H9 (cell line): ENCODE measurements around the gene WIF1. TPM values are rescaled to one million over a fixed set of nuclear protein-coding genes. Genes with fewer than 3 reads are reported as not detected.

Experiments used
- DNase-seq: peaks from one replicate; pipeline ENCODE4 v3.0.0-alpha.2; 2017
- H2AFZ ChIP-seq: one replicate; pipeline ENCODE4 v1.6.1; 2013; ENCODE audit warnings: mild to moderate bottlenecking, low read length, control low read depth, moderate library complexity
- H2AK5ac ChIP-seq: 2 replicates; pipeline ENCODE4 v1.6.1; 2013; ENCODE audit warnings: low read length, control low read depth, mixed read lengths; ENCODE audit not compliant: insufficient read length
- H2BK120ac ChIP-seq: one replicate; pipeline ENCODE4 v1.6.1; 2013; ENCODE audit warnings: low read depth, mild to moderate bottlenecking, low read length, control low read depth, inconsistent platforms; ENCODE audit not compliant: poor library complexity, severe bottlenecking
- H2BK12ac ChIP-seq: 2 replicates; pipeline ENCODE4 v1.6.1; 2013; ENCODE audit warnings: low read length, control low read depth, mixed read lengths, low read depth; ENCODE audit not compliant: insufficient read length
- H2BK15ac ChIP-seq: 2 replicates; pipeline ENCODE4 v1.6.1; 2013; ENCODE audit warnings: low read depth, low read length, control low read depth
- H2BK20ac ChIP-seq: one replicate; pipeline ENCODE4 v1.6.1; 2013; ENCODE audit warnings: low read depth, mild to moderate bottlenecking, low read length, control low read depth, inconsistent platforms; ENCODE audit not compliant: poor library complexity, severe bottlenecking
- H2BK5ac ChIP-seq: 2 replicates; pipeline ENCODE4 v1.6.1; 2013; ENCODE audit warnings: low read length, control low read depth, mixed read lengths; ENCODE audit not compliant: insufficient read length
- H3K14ac ChIP-seq: 2 replicates; pipeline ENCODE4 v1.6.1; 2013; ENCODE audit warnings: low read length, control low read depth; ENCODE audit not compliant: insufficient read depth
- H3K18ac ChIP-seq: 2 replicates; pipeline ENCODE4 v1.6.1; 2013; ENCODE audit warnings: low read depth, mild to moderate bottlenecking, mixed read lengths, low read length, control low read depth; ENCODE audit not compliant: insufficient read length
- H3K23ac ChIP-seq: 2 replicates; pipeline ENCODE4 v1.6.1; 2013; ENCODE audit warnings: low read length, control low read depth, mixed read lengths, low read depth; ENCODE audit not compliant: insufficient read length
- H3K23me2 ChIP-seq: 2 replicates; pipeline ENCODE4 v1.6.1; 2013; ENCODE audit warnings: low read depth, mild to moderate bottlenecking, mixed read lengths, low read length, control low read depth; ENCODE audit not compliant: insufficient read length, poor library complexity, severe bottlenecking
- H3K27ac ChIP-seq: 2 replicates; pipeline ENCODE4 v1.5.1; 2013; ENCODE audit warnings: low read length, control low read depth, mixed read lengths, low read depth; ENCODE audit not compliant: insufficient read length
- H3K27me3 ChIP-seq: 2 replicates; pipeline ENCODE4 v1.6.1; 2013; ENCODE audit warnings: low read length, control low read depth, inconsistent platforms; ENCODE audit not compliant: insufficient read depth
- H3K4ac ChIP-seq: 2 replicates; pipeline ENCODE4 v1.6.1; 2013; ENCODE audit warnings: low read depth, mild to moderate bottlenecking, control low read depth, inconsistent platforms, low read length, moderate library complexity
- H3K4me1 ChIP-seq: 2 replicates; pipeline ENCODE4 v1.6.1; 2013; ENCODE audit warnings: low read length, control low read depth, inconsistent platforms; ENCODE audit not compliant: insufficient read depth
- H3K4me2 ChIP-seq: 2 replicates; pipeline ENCODE4 v1.6.1; 2013; ENCODE audit warnings: low read length, control low read depth, mixed read lengths; ENCODE audit not compliant: insufficient read length, insufficient read depth
- H3K56ac ChIP-seq: 2 replicates; pipeline ENCODE4 v1.6.1; 2013; ENCODE audit warnings: low read depth, mild to moderate bottlenecking, mixed read lengths, low read length, control low read depth; ENCODE audit not compliant: insufficient read length
- H3K79me1 ChIP-seq: 2 replicates; pipeline ENCODE4 v1.6.1; 2013; ENCODE audit warnings: low read depth, mild to moderate bottlenecking, moderate library complexity, low read length, control low read depth, inconsistent platforms; ENCODE audit not compliant: insufficient read depth, poor library complexity, severe bottlenecking
- H3K79me2 ChIP-seq: 2 replicates; pipeline ENCODE4 v1.6.1; 2013; ENCODE audit warnings: low read length, control low read depth, inconsistent platforms; ENCODE audit not compliant: insufficient read depth
- H3K9ac ChIP-seq: 2 replicates; pipeline ENCODE4 v1.6.1; 2013; ENCODE audit warnings: low read length, control low read depth, mixed read lengths; ENCODE audit not compliant: insufficient read length; ENCODE audit errors: extremely low read depth
- H3K9me3 ChIP-seq: one replicate; pipeline ENCODE4 v1.6.1; 2013; ENCODE audit warnings: low read depth, low read length, inconsistent platforms; ENCODE audit not compliant: control insufficient read depth
- H3T11ph ChIP-seq: one replicate; pipeline ENCODE4 v1.6.1; 2013; ENCODE audit warnings: mild to moderate bottlenecking, low read length, control low read depth, inconsistent platforms
- H4K20me1 ChIP-seq: one replicate; pipeline ENCODE4 v1.6.1; 2013; ENCODE audit not compliant: control insufficient read depth, insufficient read length, insufficient read depth
- H4K5ac ChIP-seq: 2 replicates; pipeline ENCODE4 v1.6.1; 2013; ENCODE audit warnings: low read depth, mild to moderate bottlenecking, mixed read lengths, low read length, control low read depth; ENCODE audit not compliant: insufficient read length
- H4K8ac ChIP-seq: replicated peaks from 2 replicates; pipeline ENCODE4 v1.6.1; 2013; ENCODE audit warnings: low read length, control low read depth, mixed read lengths, low read depth; ENCODE audit not compliant: insufficient read length
- H4K91ac ChIP-seq: 2 replicates; pipeline ENCODE4 v1.6.1; 2013; ENCODE audit warnings: low read depth, mild to moderate bottlenecking, moderate library complexity, mixed read lengths, low read length, control low read depth; ENCODE audit not compliant: insufficient read length
- H3K27ac Mint-ChIP-seq, 3 experiments: 2 replicates in 2 of 3; 3 replicates in 1 of 3; pipeline ENCODE4 v1.8.0; 2020 to 2021; ENCODE audit warnings: mixed read lengths in 3 of 3, mild to moderate bottlenecking in 1 of 3, moderate library complexity in 1 of 3
- H3K27me3 Mint-ChIP-seq: 2 replicates; pipeline ENCODE4 v1.8.0; 2021; ENCODE audit warnings: low read depth, mild to moderate bottlenecking, moderate library complexity, mixed read lengths
- H3K36me3 Mint-ChIP-seq, 3 experiments: 2 replicates in 2 of 3; 3 replicates in 1 of 3; pipeline ENCODE4 v1.8.0; 2020 to 2021; ENCODE audit warnings: low read depth in 3 of 3, mixed read lengths in 3 of 3; ENCODE audit not compliant: insufficient read depth in 1 of 3
- H3K4me1 Mint-ChIP-seq, 2 experiments: 2 replicates each; pipeline ENCODE4 v1.8.0; 2020; ENCODE audit warnings: mixed read lengths in 2 of 2
- H3K4me3 Mint-ChIP-seq, 2 experiments: 2 replicates in 1 of 2; 3 replicates in 1 of 2; pipeline ENCODE4 v1.8.0; 2020 to 2021; ENCODE audit warnings: mild to moderate bottlenecking in 2 of 2, mixed read lengths in 2 of 2, moderate library complexity in 1 of 2
- H3K9me3 Mint-ChIP-seq, 2 experiments: 2 replicates in 1 of 2; 3 replicates in 1 of 2; pipeline ENCODE4 v1.8.0; 2020; ENCODE audit warnings: mild to moderate bottlenecking in 2 of 2, mixed read lengths in 2 of 2, moderate library complexity in 1 of 2
- CTCF ChIP-seq: fragments of 200-600 bp; sonication (generic); conservative IDR thresholded peaks from 3 replicates; pipeline ENCODE4 v1.8.0; 2021; ENCODE audit warnings: antibody characterized with exemption, mild to moderate bottlenecking
- WGBS: extraction: QIAGEN DNeasy Blood & Tissue Kit; methylation state at CpG from one replicate; pipeline ENCODE4 v1.1.7; 2013; ENCODE audit warnings: missing lambda C conversion rate, low lambda C conversion rate, mixed read lengths; ENCODE audit not compliant: insufficient read length; ENCODE audit errors: extremely low coverage; 5-methylcytosine and 5-hydroxymethylcytosine counted together
- total RNA-seq: library from RNA; stranded (reverse); gene quantifications from 2 replicates; pipeline ENCODE4 v1.2.1, GENCODE V29; 2021

The WIF1 gene
- total RNA-seq, 1 experiment from 2014 or later: 0.98 TPM

DNA sequence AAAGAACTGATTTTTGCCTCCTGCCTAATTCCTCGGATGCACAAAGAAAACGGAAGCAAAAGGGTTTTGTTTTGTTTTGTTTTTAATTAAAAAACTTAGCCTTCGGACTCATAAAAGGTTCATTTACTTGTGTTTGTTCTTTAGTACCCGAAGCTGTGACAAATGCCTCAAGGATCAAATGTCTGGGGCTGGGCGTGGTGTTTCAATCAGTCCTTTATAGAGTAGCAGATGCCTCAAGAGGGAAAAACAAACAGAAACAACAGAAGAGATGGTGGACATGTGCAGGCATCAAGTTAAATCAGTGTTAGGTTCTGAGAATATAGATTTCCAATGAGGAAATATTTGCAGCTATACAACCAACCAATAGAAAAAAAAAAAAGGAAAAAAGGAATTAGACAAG lies 1.6 kb upstream of the WIF1 start:
- no peak overlapping the region for H2BK120ac ChIP-seq
- H2BK5ac ChIP-seq: no peak overlapping the region
- H3K4me1 ChIP-seq: no peaks in the 10 kb centered on the region
- H2BK15ac ChIP-seq: no peak overlapping the region
- Mint-ChIP-seq H3K4me3 (no peak overlapping the region), H3K9me3 (no peaks in the 10 kb centered on the region), H3K27ac (no peak overlapping the region), H3K4me1 (peaks cover 4 to 5% of the 10 kb centered on the region in 2 experiments; a peak in 1 of 4 replicates), H3K36me3 (no peaks in the 10 kb centered on the region), H3K27me3 (peaks cover 54% of the 10 kb centered on the region)
- no peak overlapping the region for H4K5ac ChIP-seq
- H3K18ac ChIP-seq: no peak overlapping the region
- H4K91ac ChIP-seq: no peak overlapping the region
- no peak overlapping the region for H3K27ac ChIP-seq
- no peak overlapping the region for H3K23ac ChIP-seq
- no peak overlapping the region for H3T11ph ChIP-seq
- H2AFZ ChIP-seq: no peak overlapping the region
- H2AK5ac ChIP-seq: no peak overlapping the region
- H3K9ac ChIP-seq: no peak overlapping the region
- no peak overlapping the region for H2BK12ac ChIP-seq
- H3K23me2 ChIP-seq: peaks cover 5% of the 10 kb centered on the region
- no peaks in the 10 kb centered on the region for H3K79me2 ChIP-seq
- H2BK20ac ChIP-seq: no peak overlapping the region
- H3K4me2 ChIP-seq: no peak overlapping the region
- no peak overlapping the region for H4K8ac ChIP-seq
- no peaks in the 10 kb centered on the region for H3K79me1 ChIP-seq
- WGBS: no CpG with 5 or more reads among the region's 5 CpGs
- H3K4ac ChIP-seq: no peak overlapping the region
- H3K56ac ChIP-seq: no peak overlapping the region
- no peak for TF ChIP-seq CTCF
- no peak overlapping the region for H3K14ac ChIP-seq
- peaks cover 2% of the 10 kb centered on the region; the same call in 1 of the 2 replicates for H3K27me3 ChIP-seq
- H3K9me3 ChIP-seq: no peaks in the 10 kb centered on the region
- no peak for DNase-seq
- H4K20me1 ChIP-seq: no peaks in the 10 kb centered on the region
